ENCODE measurements around the gene ISG20L2. TPM values are rescaled to one million over a fixed set of nuclear protein-coding genes. Genes with fewer than 3 reads are reported as not detected.

ISG20L2 gene
- total RNA-seq, 1 experiment from 2014 or later, result 33.2 TPM

DNA sequence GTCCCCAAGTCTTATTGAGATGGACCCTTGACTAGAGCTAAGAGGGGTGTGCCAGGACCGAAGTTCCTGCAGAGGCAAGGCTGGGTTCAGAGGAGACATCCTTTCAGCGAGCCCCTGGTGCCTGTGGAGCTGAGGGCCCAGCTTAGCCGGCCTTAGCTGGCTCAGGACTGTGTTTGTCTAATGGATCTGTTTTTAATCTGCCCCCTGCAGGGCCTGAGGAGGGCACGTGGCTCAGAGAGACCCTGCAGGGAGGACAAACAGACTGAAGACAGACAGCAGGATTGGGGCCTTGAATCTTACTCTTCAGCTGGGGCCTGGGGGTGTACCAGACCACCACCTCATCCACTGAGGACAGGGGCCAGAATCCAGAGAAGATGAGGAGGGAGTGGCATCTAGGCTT is 24.8 kb downstream of the ISG20L2 start:
- peaks cover 30% of the 10 kb centered on the region for H3K79me2 ChIP-seq (ENCODE audit: low read depth)
- peaks cover 25% of the 10 kb centered on the region for H3K4me1 ChIP-seq (replicated peaks; ENCODE audit: insufficient read depth)
- BruUV-seq (replicated peaks), result no TSS peak
- no peaks in the 10 kb centered on the region for H3K27me3 ChIP-seq (ENCODE audit: insufficient read depth, low read depth)
- intact Hi-C loops (cut with micrococcal nuclease; ENCODE audit: unreplicated experiment), result no loop called here
- POLR2A ChIA-PET (ENCODE audit: unreplicated experiment), result interaction anchor here (0.6 kb wide), 1 partner anchor 203 kb away, joined by 15 read pairs; the partner anchor contains the start of gene MEF2D
- no peaks in the 10 kb centered on the region; the same call in 1 of the 2 replicates for H3K36me3 ChIP-seq (ENCODE audit: low read depth)
- no peak overlapping the region for H2AFZ ChIP-seq
- H3K4me3 ChIP-seq, result peak overlapping the region; percentile 79; the same call in 1 of the 2 replicates
- H4K20me1 ChIP-seq (ENCODE audit: insufficient read depth), result no peaks in the 10 kb centered on the region
- no peak for TF ChIP-seq EZH2 (IDR thresholded peaks at IDR 0.05; ENCODE audit: low read depth)
- TF ChIP-seq, protein P1, sequence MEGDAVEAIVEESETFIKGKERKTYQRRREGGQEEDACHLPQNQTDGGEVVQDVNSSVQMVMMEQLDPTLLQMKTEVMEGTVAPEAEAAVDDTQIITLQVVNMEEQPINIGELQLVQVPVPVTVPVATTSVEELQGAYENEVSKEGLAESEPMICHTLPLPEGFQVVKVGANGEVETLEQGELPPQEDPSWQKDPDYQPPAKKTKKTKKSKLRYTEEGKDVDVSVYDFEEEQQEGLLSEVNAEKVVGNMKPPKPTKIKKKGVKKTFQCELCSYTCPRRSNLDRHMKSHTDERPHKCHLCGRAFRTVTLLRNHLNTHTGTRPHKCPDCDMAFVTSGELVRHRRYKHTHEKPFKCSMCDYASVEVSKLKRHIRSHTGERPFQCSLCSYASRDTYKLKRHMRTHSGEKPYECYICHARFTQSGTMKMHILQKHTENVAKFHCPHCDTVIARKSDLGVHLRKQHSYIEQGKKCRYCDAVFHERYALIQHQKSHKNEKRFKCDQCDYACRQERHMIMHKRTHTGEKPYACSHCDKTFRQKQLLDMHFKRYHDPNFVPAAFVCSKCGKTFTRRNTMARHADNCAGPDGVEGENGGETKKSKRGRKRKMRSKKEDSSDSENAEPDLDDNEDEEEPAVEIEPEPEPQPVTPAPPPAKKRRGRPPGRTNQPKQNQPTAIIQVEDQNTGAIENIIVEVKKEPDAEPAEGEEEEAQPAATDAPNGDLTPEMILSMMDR (conservative IDR thresholded peaks at IDR 0.05), result no peak; the same call in 1 of the 2 replicates
- H3K9me2 ChIP-seq (ENCODE audit: insufficient read depth), result no peaks in the 10 kb centered on the region
- H3K27ac ChIP-seq, result no peak overlapping the region
- peak overlapping the region; percentile 92 for H3K4me2 ChIP-seq
- no peak for DNase-seq
- no peaks in the 10 kb centered on the region for H3K9me3 ChIP-seq (ENCODE audit: insufficient read depth, low read depth)
- H3F3A ChIP-seq (ENCODE audit: insufficient read depth, low read depth), result peaks cover 10% of the 10 kb centered on the region
- CTCF ChIA-PET, result interaction anchor here (8.4 kb wide), 1 partner anchor 13 kb away, joined by 109 read pairs; no protein-coding TSS in a partner anchor

DNA sequence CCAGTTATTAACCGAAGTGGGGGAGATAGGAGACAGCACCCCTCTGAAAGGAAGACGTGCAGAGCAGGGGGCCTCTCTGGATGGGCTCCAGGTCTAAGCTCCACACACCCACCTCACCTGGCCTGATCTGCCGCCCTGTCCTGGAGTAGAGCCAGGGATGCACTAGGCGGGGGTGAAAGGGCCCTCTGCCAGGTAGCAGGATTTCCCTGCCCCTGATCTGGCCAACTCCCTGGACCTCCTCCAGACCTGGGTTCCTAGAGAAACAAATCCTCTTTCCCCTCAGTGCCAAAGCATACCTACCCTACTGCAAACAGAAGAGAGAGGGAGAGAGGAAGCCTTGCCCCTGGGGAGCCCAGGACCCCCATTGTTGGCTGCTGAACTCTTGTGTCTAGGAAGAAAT is 25.2 kb downstream of the ISG20L2 start:
- no peaks in the 10 kb centered on the region for H3K27me3 ChIP-seq (ENCODE audit: insufficient read depth, low read depth)
- H3K79me2 ChIP-seq (ENCODE audit: low read depth), result peaks cover 30% of the 10 kb centered on the region
- H3K27ac ChIP-seq, result no peak overlapping the region
- ChIA-PET POLR2A (ENCODE audit: unreplicated experiment) (interaction anchor here (0.6 to 0.7 kb wide), 4 partner anchors 9 to 202 kb away, joined by 4 to 10 read pairs (median 6); no protein-coding TSS in a partner anchor), CTCF (interaction anchor here (0.6 to 8.4 kb wide), 2 partner anchors 9 to 13 kb away, joined by 4 to 109 read pairs; no protein-coding TSS in a partner anchor)
- H3K4me2 ChIP-seq, result peak overlapping the region; percentile 92
- H4K20me1 ChIP-seq (ENCODE audit: insufficient read depth), result no peaks in the 10 kb centered on the region
- no peaks in the 10 kb centered on the region for H3K9me3 ChIP-seq (ENCODE audit: insufficient read depth, low read depth)
- no peak overlapping the region for H2AFZ ChIP-seq
- TF ChIP-seq, protein P1 (conservative IDR thresholded peaks at IDR 0.05), result no peak
- TF ChIP-seq EZH2 (IDR thresholded peaks at IDR 0.05; ENCODE audit: low read depth), result no peak
- peaks cover 25% of the 10 kb centered on the region for H3K4me1 ChIP-seq (replicated peaks; ENCODE audit: insufficient read depth)
- BruUV-seq (replicated peaks), result no TSS peak
- H3F3A ChIP-seq (ENCODE audit: insufficient read depth, low read depth), result peaks cover 10% of the 10 kb centered on the region
- H3K36me3 ChIP-seq (ENCODE audit: low read depth), result no peaks in the 10 kb centered on the region; the same call in 1 of the 2 replicates
- intact Hi-C loops (cut with micrococcal nuclease; ENCODE audit: unreplicated experiment), result no loop called here
- no peak for DNase-seq
- no peaks in the 10 kb centered on the region for H3K9me2 ChIP-seq (ENCODE audit: insufficient read depth)
- peak overlapping the region; percentile 79; the same call in 1 of the 2 replicates for H3K4me3 ChIP-seq

DNA sequence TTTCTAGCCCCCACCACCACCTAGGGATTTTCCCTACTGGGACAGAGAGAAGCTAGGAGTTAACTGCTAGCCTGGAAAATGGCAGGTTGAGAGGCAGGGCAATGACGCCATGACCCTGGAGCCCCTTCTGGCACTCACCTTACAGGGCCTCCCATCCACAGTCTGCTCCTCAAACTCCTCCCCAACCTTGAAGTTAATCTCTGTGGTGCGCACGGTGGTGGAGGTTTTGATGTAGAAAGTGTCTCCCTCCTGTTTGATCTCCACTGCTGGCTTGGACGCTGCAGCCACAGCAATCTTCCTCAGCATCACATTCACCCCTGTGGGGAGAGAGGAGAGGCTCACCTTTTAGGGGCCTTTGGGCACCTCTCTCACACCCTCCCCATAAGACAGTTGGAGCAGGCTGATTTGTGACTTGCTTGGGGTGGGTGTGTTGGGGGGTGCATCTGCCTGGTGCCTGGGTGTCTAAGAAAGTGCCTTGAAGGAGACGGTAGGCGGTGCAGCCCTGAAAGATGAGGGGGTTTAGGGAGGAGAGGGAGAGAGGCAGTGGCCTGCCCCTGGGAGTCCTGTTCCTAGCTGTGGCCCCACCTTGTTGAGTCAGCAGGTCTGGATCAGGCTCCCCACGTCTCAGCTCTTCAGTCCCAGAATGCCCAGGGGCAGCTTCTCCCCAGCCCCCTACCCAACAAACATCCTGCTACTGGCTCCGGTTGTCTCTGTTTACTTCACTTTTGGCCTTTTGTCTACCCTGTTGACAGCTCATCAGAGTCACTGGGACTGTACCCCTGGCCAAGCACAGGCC is 27.6 kb downstream of the ISG20L2 start:
- peaks cover 30% of the 10 kb centered on the region for H3K79me2 ChIP-seq (ENCODE audit: low read depth)

More for the DNA sequence above, 27.6 kb downstream of the ISG20L2 start:
- H3K36me3 ChIP-seq (ENCODE audit: low read depth), result no peaks in the 10 kb centered on the region; the same call in 1 of the 2 replicates
- no peaks in the 10 kb centered on the region for H3K9me3 ChIP-seq (ENCODE audit: insufficient read depth, low read depth)
- no peak for DNase-seq
- peaks cover 25% of the 10 kb centered on the region for H3K4me1 ChIP-seq (replicated peaks; ENCODE audit: insufficient read depth)
- intact Hi-C loops (cut with micrococcal nuclease; ENCODE audit: unreplicated experiment), result no loop called here
- BruUV-seq (replicated peaks), result no TSS peak
- no peak overlapping the region for H3K27ac ChIP-seq
- H3K4me3 ChIP-seq, result no peak overlapping the region
- no peak for TF ChIP-seq EZH2 (IDR thresholded peaks at IDR 0.05; ENCODE audit: low read depth)
- TF ChIP-seq, protein P1 (conservative IDR thresholded peaks at IDR 0.05), result no peak
- peaks cover 12% of the 10 kb centered on the region for H3F3A ChIP-seq (ENCODE audit: insufficient read depth, low read depth)
- H3K4me2 ChIP-seq, result no peak overlapping the region; the same call in 1 of the 2 replicates
- H2AFZ ChIP-seq, result no peak overlapping the region
- H3K27me3 ChIP-seq (ENCODE audit: insufficient read depth, low read depth), result no peaks in the 10 kb centered on the region
- no peaks in the 10 kb centered on the region for H3K9me2 ChIP-seq (ENCODE audit: insufficient read depth)
- no peaks in the 10 kb centered on the region for H4K20me1 ChIP-seq (ENCODE audit: insufficient read depth)
- POLR2A ChIA-PET (ENCODE audit: unreplicated experiment), result interaction anchor here (0.6 to 0.7 kb wide), 3 partner anchors 19 to 114 kb away, joined by 3 to 4 read pairs (median 4); partner anchors contain the start of gene PRCC
- CTCF ChIA-PET, result interaction anchor here (0.6 to 8.4 kb wide), 2 partner anchors 11 to 159 kb away, joined by 3 to 109 read pairs; no protein-coding TSS in a partner anchor
